ENCODE results near the gene TRIM8. TPM values are rescaled to one million over a fixed set of nuclear protein-coding genes. Genes with fewer than 3 reads are reported as not detected.

Gene TRIM8
- total RNA-seq, 1 experiment from 2014 or later: 61.4 TPM

DNA sequence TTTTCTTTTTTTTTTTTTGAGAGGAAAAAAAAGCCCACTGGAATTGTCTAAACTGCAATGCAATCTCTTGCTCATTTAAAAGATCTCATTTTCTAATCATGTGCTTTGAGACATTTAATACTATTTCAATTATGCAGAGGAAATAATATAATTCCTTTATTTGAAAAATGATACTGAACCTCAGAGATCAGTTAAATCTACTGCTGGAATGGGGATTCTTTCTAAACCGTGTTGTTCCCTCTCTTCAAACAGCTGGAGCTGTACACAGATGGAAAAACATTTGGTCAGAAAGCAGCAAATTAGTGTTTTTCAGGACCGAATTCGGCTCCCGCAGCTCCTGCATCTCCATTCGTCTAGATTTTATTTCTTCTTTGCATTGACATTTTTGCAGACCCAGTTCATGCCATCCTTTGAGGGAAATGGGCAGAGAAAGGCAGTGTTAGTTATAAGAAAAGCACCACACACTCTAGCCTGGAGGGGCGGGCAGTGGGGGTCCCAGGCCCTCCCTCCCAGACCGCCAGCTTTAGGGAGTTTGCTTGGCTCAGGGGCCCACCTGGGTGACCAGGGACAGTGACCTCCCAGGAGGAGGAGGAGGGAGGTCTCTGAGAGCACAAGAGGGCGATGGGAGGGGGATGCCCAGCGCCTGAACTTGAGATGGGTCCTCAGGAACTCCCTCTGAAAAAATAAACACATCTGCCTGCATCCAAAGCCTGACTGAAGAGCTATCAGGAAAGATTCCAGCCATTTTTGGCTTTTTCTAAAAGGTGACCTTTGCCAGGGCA, 32.4 kb downstream of the TRIM8 start:
- Histone ChIP-seq H4K20me1 (ENCODE audit: low read length) (no peaks in the 10 kb centered on the region), H3K27me3 (ENCODE audit: low read length) (no peaks in the 10 kb centered on the region), H3F3A (ENCODE audit: low read length, unreplicated experiment) (no peaks in the 10 kb centered on the region), H3K9me2 (replicated peaks; ENCODE audit: low read length) (no peaks in the 10 kb centered on the region), H3K79me2 (ENCODE audit: low read length) (no peaks in the 10 kb centered on the region), H3K9me3 (ENCODE audit: low read length) (no peaks in the 10 kb centered on the region), H3K4me3 (ENCODE audit: low read length) (no peak overlapping the region), H3K4me1 (ENCODE audit: insufficient read depth, low read length) (peaks cover 3% of the 10 kb centered on the region; the same call in 1 of the 2 replicates), H3K36me3 (ENCODE audit: low read depth, low read length) (no peaks in the 10 kb centered on the region), H3K4me2 (ENCODE audit: low read length) (peak overlapping the region; percentile 32; the same call in 1 of the 2 replicates), H2AFZ (ENCODE audit: low read length) (no peak overlapping the region), H3K9ac (ENCODE audit: low read length) (no peak overlapping the region), H3K27ac (ENCODE audit: low read length) (no peak overlapping the region)
- BruUV-seq (replicated peaks): no TSS peak
- intact Hi-C loops (cut with micrococcal nuclease): loop anchor here (5.0 kb wide), 1 partner anchor 36 kb away; the partner anchor contains the start of genes ARL3 and SFXN2
- CTCF ChIA-PET: interaction anchor here (0.7 kb wide), 1 partner anchor 399 kb away, joined by 8 read pairs; no protein-coding TSS in a partner anchor
- POLR2A ChIA-PET (ENCODE audit: unreplicated experiment): interaction anchor here (0.6 kb wide), 1 partner anchor 11 kb away, joined by 3 read pairs; no protein-coding TSS in a partner anchor
- ATAC-seq: no peak
- DNase-seq: no peak
- TF ChIP-seq, protein P1, sequence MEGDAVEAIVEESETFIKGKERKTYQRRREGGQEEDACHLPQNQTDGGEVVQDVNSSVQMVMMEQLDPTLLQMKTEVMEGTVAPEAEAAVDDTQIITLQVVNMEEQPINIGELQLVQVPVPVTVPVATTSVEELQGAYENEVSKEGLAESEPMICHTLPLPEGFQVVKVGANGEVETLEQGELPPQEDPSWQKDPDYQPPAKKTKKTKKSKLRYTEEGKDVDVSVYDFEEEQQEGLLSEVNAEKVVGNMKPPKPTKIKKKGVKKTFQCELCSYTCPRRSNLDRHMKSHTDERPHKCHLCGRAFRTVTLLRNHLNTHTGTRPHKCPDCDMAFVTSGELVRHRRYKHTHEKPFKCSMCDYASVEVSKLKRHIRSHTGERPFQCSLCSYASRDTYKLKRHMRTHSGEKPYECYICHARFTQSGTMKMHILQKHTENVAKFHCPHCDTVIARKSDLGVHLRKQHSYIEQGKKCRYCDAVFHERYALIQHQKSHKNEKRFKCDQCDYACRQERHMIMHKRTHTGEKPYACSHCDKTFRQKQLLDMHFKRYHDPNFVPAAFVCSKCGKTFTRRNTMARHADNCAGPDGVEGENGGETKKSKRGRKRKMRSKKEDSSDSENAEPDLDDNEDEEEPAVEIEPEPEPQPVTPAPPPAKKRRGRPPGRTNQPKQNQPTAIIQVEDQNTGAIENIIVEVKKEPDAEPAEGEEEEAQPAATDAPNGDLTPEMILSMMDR (conservative IDR thresholded peaks at IDR 0.05; ENCODE audit: low read depth, low read length): no peak
- TF ChIP-seq EZH2phosphoT487 (IDR thresholded peaks at IDR 0.05; ENCODE audit: borderline replicate concordance, low read length): no peak
- no peak for TF ChIP-seq EZH2 (IDR thresholded peaks at IDR 0.05; ENCODE audit: low read length, unreplicated experiment)

DNA sequence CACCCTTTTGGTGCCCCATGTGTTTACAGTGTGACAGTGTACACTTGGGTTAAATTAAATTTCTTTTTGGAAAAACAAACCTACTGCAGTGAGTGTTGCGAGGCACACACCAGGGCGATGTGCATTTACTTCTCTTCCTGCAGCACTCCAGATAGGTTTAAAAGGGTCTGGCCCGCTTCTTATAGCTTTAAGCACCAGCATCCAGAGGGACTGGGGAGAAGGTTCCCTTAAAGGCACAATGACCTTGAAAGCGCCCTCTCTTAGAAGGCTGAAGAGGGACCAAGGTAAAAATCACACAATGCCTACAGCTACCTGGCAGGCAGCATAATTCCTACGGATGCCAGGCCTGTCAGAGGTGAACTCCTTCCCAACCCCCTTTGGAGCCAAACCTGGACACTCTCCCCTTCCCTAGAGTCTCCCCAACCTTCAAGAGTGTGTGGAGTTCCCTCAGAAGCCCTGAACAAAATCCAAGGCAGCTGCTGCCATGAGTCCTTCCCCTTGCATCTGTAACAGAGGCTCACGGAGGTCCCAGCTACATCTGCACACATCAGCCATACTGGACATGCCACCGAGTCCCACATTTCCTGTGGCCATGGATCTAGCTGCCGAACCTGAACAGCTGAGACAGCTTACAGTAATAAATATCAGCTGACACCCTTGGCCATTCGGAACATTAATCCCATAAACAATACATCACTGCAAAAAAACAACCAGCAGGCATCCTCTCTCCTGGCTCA, 33.2 kb downstream of the TRIM8 start:
- TF ChIP-seq, protein P1 (conservative IDR thresholded peaks at IDR 0.05; ENCODE audit: low read depth, low read length): no peak
- TF ChIP-seq EZH2phosphoT487 (IDR thresholded peaks at IDR 0.05; ENCODE audit: borderline replicate concordance, low read length) (no peak), EZH2 (IDR thresholded peaks at IDR 0.05; ENCODE audit: low read length, unreplicated experiment) (no peak)
- Histone ChIP-seq H2AFZ (ENCODE audit: low read length) (no peak overlapping the region), H3K4me3 (ENCODE audit: low read length) (no peak overlapping the region), H3K9ac (ENCODE audit: low read length) (no peak overlapping the region), H3K27ac (ENCODE audit: low read length) (no peak overlapping the region), H3K9me3 (ENCODE audit: low read length) (no peaks in the 10 kb centered on the region), H3K79me2 (ENCODE audit: low read length) (no peaks in the 10 kb centered on the region), H3K36me3 (ENCODE audit: low read depth, low read length) (no peaks in the 10 kb centered on the region), H3K27me3 (ENCODE audit: low read length) (no peaks in the 10 kb centered on the region), H3K9me2 (replicated peaks; ENCODE audit: low read length) (no peaks in the 10 kb centered on the region), H3K4me1 (ENCODE audit: insufficient read depth, low read length) (peaks cover 3% of the 10 kb centered on the region; the same call in 1 of the 2 replicates), H4K20me1 (ENCODE audit: low read length) (no peaks in the 10 kb centered on the region), H3F3A (ENCODE audit: low read length, unreplicated experiment) (no peaks in the 10 kb centered on the region), H3K4me2 (ENCODE audit: low read length) (no peak overlapping the region)
- ATAC-seq (no peak), DNase-seq (no peak)
- POLR2A ChIA-PET (ENCODE audit: unreplicated experiment): interaction anchor here (0.6 kb wide), 1 partner anchor 10 kb away, joined by 3 read pairs; no protein-coding TSS in a partner anchor
- no TSS peak for BruUV-seq (replicated peaks)
- intact Hi-C loops (cut with micrococcal nuclease): loop anchor here (5.0 kb wide), 1 partner anchor 35 kb away; the partner anchor contains the start of genes ARL3 and SFXN2
- CTCF ChIA-PET: no interaction called here

Measured in PC-3 (cell line).